CD4-positive, alpha-beta T cell treated with Interleukin-10 for 1 hour (primary cell): ENCODE measurements around the gene TECTA.
"Not testable (repeated sequence)": the region's sequence is repeated elsewhere in the genome, so short reads cannot be mapped to it uniquely, and the experiment has no call there.

Experiments
- DNase-seq: peaks from one replicate; pipeline ENCODE4 v3.0.0-alpha.2; 2020

The TECTA gene

DNA sequence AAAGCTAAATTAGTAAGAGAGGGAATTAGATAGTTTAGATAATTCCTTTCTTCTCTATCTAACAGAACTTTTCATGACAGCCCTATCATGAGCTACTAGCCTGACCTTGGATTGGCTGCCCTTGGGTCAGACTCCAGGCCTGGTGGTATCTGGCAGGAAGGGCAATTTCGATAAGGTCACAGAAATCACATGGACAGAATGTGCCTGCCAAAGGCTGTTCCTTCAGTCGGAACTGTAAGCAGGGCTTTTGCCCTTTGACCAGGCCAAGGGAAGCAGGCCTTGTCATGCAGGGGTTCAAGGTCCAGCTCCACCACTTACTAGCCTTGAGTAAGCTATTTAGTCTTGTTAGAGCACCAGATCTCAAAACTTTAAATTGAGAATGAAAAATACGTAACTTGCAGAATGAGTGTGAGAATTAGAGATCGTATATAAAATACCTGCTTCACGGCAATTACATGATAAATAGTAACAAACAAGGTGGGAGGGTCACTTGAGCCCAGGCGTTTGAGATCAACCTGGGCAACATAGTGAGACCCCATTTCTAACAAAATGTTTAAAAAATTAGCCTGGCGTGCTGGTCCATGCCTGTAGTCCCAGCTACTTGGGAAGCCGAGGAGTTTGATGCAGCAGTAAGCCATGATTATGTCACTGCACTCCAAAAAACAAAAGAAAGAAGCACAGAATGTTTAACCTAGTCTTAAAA lies 130.7 kb downstream of the TECTA start:
- no peak for DNase-seq

DNA sequence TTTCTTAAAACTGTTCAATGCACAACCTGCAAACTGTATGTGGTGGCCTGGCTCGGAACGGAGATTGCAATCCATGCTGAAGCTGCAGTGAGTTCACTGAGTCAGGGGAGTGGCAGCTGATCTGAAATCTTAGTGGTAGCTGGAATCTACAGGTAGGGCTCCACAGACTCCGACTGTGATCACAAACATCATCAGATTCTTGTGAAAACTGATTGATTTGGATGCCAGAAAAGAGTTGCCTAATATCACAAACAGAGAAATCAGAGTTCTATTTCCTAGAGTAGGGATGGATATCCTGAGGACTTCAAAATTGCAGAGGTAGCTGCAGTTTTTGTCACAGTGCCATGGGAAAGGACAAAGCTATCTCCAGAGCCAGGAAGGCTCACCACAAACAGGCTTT lies 134.0 kb downstream of the TECTA start:
- DNase-seq: no peak

DNA sequence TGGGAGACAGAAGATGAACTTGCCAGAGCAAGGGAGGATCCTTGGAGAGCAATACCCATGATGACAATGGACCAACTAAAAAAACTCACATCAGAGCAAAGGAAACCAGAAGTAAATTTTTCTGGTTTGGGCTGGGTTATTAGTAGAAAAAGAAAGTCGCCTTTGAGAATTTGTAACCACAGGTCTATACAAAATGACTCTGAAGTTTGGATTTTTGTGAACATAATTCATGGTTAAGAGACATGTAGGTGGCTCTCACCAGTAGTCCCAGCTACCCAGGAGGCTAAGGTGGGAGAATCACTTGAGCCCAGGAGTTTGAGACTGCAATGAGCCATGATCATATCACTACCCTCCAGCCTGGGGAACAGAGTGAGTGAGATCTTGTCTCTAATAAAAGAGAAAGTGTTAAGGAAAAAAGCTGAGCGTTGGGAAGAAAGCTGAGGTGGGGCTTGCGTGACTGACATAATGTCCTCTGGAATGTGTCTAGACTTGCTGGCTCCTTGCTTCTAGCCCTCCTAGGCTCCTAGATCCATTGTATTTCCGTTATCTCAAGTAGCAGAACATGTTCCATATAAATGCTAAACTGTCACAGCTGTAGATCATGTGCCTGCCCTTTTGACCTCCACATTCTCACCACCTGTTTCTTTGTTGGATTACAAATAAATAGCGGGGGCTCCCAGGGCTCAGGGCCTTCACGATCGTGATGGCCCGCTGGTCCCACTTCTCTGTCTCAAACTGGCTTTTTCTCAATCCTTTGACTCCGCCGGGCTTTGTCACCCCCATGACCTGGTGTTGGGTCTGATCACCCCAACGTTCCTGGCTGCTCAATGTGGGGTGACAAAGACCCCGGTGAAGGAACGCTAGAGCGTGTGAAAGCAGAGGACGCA lies 135.3 kb downstream of the TECTA start:
- no peak for DNase-seq

DNA sequence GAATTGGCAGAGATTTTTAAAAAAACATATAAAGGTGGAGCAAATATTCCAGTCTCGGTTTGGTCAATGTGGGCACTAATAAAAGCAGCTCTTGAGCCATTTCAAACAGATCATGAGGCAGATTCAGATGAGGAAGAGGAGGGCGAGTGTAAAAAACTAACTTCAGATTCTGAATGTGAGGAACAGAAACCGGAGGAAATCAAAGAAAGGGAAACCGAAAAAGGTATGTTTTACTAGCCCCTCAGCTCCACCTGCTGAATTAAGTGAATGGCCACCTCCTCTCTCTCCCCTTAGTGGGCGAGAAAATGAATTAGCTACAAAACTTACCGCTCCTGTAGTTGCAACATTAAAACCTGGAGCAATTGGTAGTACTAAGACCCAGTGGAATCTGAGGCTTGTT lies 136.2 kb downstream of the TECTA start:
- DNase-seq: not testable (repeated sequence)

DNA sequence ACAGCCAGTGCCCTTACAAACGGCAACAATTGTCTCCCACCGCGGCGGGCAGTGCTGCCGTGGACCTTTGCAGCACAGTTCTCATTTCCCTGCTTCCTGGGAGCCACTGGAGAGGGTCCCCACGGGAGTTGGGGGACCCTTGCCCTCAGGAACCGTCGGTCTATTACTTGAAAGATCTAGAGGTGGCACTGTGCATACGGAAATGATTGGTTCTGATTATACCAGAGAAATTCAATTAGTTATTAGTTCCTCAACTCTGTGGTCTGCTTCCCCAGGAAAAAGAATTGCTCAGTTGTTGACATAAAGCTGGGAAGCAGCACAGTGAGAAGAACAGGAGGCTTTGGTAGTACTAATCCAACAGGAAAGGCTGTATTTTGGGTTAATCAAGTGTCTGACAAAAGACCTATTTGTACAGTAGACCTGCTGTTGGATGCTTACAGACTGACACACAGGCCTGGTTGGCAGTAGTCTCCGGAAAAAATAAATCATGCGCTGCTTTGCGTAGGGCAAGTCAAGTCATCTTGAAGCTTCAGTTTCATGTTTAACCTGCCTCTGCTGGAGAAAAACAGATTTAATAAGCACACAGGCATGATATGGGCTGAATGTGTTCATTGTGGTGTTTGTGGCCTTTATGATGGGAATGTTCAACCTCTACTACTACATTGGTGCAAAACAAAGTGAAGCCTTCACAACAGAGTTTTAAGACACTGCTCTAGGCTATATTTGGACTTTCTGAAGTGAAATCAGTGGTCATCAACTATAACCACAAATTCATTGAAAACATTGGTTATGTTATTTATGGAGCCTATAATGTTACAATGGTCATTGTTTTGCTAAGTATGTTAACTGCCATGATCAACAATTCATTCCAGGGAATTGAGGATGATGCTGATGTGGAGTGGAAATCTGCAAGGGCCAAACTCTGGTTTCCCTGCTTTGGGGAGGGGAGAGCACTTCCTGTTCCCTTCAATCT lies 136.9 kb downstream of the TECTA start:
- DNase-seq: no peak

- no peak for DNase-seq
These were observed 137.9 kb downstream of the TECTA start for GRCh38 chr11:121238956-121239355.

GRCh38 chr11:121240001-121240400 lies 139.0 kb downstream of the TECTA start:
- not testable (repeated sequence) for DNase-seq

DNA sequence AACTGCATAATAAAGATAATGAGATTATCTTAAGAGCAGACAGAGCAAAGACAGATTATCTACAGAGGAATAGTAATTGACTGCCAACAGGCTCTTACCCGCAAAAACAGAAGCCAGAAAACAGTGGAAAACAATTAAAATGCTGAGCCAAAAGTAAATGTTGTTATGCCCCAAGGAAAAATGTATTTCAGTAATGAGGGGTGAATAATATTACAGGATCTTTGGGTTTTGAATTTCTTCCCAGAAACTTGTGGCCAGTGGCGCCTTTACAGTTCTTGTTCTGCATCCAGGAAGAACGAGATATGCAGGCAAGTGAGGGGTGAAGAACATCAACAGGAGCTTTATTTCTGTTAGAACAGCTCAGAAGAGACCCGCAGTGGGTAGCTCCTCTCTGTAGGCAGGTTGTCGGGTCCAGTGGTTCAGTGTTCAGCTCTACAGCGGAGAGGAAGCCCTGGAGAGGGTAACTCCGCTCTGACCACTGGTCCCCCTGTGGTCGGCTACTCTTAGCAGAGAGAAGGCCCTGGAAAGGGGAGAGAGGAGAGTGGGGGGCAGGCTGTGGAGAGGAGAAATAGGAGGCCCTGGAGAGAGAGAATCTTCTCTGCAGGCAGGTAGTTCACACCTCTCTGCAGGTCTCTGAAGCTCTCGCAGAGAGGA lies 139.7 kb downstream of the TECTA start:
- no peak for DNase-seq
